HG03045 (cell line): ENCODE results near the gene SLC35F4.

Source experiments
- ATAC-seq: cut with Tn5 transposase; IDR thresholded peaks from one replicate; pipeline ENCODE4 v1.9.1; 2021; ENCODE audit warnings: mild to moderate bottlenecking, moderate library complexity; ENCODE audit not compliant: unreplicated experiment

Gene SLC35F4

GRCh38 chr14:57641776-57642175 is 224.1 kb downstream of the SLC35F4 start:
- ATAC-seq = no peak

GRCh38 chr14:57640036-57640435 is 225.9 kb downstream of the SLC35F4 start:
- ATAC-seq = no peak

- no peak for ATAC-seq
Measured at GRCh38 chr14:57637901-57638300, 228.0 kb downstream of the SLC35F4 start.

DNA sequence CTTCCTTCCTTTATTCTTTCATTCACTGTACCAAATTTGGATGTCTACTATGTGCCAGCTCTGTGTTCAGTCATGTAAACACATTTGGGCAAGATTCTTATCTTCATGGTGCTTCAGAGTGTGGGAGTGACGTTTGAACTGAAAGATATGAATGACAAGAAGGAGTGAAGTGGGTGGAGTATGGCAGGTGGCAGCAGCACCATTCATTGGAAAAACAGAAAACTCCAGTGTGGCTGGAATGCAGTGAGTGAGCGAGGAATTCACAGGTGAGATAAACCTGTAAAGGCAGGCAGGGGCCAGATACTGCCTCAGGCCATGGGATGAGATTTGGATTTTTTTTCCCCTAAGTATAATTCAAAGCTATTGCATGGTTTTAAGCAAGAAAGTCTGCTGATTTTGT is 231.6 kb downstream of the SLC35F4 start:
- no peak for ATAC-seq

DNA sequence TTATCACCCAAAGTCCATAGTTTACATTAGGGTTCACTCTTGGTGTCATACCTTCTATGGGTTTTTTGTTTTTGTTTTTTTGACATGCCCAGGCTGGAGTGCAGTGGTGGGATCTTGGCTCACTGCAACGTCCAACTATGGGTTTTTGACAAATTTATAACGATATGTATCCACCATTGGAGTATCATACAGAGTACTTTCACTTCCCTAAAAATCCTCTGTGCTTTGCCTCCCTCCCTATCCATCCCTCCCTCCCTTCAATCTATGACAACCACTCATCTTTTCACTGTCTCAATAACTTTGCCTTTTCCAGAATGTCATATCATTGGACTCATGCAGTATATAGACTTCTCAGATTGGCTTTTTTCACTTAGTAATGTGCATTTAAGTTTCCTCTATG is 233.2 kb downstream of the SLC35F4 start:
- no peak for ATAC-seq

DNA sequence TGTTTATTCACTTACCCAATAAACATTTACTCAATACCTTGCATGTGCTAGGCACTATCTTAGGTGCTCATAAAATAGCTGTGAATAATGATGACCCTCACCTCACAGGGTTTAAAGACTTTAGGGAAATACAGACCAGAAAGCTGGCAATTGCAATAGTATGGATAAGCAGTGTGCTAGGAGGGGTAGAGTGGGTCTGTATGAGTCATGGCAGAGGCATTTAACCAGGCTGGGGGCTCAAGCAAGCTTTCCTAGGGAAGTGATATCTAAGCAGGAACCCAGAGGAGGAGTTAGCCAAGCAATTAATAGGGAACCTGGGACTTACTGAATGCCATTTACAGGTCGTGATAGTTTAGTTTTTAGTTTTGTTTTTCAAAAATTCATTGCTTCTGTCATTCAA is 248.4 kb downstream of the SLC35F4 start:
- ATAC-seq = no peak

DNA sequence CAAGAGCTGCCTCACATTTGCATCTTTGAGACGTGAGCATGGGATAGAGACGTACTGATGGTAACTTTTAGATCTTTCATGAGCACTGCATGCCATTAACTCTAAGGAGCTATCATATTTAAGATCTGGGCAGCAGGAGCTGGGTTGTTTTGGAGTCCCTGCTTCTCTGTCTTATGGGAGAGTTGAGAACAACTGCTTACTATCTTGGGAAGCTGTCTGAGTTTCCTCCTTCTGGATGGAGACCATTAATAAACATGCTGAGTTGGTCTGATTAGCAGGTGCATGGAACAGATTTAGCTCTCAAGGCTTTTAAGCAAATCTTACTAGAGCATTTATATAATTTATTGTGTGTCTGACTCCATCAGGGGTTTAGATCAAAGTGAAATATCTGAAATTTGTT is 252.9 kb downstream of the SLC35F4 start:
- no peak for ATAC-seq

- no peak for ATAC-seq
Measured at GRCh38 chr14:57611555-57612075, 254.3 kb downstream of the SLC35F4 start.

- no peak for ATAC-seq
Measured at GRCh38 chr14:57610631-57611030, 255.3 kb downstream of the SLC35F4 start.

- no peak for ATAC-seq
Measured at GRCh38 chr14:57609192-57610075, 256.5 kb downstream of the SLC35F4 start.

DNA sequence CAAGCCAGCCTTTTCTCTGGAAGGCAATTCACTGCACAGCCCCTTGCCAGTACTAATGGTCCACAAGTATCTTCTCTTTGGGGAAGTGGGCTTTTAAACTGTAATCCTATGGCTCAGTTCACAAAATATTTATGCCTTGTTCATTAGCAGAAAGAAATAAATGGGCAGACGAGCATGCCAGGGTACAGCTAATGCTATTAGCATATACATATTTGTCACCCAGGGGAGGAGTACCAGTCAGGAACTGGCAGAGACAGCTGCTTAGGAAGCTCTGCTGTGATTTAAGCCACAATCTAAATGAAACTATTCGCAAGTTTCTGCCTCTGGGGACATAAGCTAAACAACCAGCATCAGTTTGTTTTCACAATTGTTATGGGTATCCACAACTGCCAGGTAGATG is 258.8 kb downstream of the SLC35F4 start:
- ATAC-seq = no peak

DNA sequence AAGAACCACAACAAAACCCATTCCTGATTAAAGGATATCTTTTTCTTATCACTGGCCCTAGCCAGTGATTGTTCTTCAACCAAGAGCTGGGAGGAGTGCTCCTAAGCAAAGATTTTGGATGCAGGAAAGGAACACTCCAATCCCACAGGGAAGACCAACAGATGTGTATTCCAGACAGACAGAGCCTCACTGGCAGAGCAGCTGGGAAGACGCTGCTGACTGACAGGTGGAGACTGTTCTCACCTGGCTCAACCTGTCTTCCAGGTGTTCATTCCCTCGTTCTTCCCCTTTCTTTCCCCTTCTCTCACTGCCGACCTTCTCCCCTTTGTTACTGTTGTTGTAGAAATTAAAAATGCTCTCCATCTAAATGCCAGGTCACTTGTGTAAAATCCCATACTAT is 282.5 kb downstream of the SLC35F4 start:
- ATAC-seq = no peak

GRCh38 chr14:57582746-57583145 is 283.1 kb downstream of the SLC35F4 start:
- ATAC-seq = no peak

GRCh38 chr14:57578801-57579200 is 287.1 kb downstream of the SLC35F4 start:
- no peak for ATAC-seq

- ATAC-seq = no peak
Measured at GRCh38 chr14:57576498-57576897, 289.4 kb downstream of the SLC35F4 start.

DNA sequence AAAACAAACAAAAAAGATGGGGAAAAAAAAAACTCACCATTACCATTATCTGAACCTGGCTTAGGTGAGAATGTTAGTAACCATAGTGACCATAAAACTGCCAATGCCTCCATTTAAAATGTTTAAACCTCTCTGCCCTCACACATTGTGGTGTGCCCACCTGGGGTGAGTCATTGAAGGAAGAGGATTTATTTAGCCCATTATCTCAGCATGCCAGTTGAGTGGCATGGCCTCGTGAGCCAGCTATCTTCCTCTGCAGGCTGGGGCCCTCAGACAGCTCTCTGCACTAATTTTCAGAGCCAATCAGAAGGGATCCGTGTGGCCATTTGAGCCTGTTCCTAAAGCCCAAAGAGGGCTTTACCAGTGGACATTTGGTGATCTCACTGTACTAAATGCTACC is 290.4 kb downstream of the SLC35F4 start:
- no peak for ATAC-seq

DNA sequence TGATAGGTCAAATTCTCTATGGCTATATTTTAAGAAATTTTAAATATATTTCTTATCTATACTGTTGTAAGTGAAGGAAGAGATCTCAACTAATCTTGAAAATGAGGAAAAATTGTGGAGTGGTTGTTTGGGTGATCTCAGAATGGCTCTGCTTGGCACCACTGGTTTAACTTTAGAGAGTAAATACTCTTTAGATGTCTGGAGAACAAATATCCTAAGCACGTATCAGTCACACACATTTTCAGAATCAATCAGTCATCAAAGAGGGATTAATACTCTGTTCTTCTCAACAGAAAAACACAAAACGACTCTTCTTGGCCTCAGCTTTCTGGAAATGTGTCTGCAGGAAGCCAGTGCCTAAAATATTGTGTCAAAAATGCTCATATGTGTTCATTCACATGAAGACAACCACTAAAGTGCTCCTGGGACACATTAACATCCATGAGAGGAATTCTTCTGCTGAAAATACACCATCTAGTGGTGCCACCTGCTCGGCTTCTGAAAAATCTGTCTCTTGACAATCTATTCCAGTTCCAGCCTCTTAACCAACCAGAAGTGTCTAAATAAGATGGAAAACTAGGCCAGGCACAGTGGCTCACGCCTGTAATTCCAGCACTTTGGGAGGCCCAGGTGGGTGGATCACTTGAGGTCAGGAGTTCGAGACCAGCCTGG is 291.1 kb downstream of the SLC35F4 start:
- ATAC-seq = no peak

DNA sequence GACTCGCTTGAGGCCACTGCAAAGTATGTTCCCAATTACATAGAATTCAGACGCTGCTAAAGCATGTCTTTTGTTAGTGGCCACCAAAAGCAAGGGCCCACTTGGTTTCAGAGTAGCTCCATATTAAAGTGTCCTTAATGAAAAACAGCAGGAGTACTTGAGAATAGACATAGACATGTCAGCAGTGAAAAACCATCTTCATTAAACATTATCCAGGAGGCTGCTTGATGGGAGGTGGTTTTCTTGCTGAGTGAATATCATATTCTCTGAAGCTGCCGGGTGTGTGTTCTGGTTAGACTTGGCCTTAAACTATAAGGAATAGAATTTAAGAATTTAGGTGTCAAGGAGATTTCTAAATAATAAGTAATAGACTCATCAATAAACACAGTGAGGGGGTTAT is 292.7 kb downstream of the SLC35F4 start:
- no peak for ATAC-seq

- no peak for ATAC-seq
Measured at GRCh38 chr14:57568554-57568953, 297.3 kb downstream of the SLC35F4 start.

DNA sequence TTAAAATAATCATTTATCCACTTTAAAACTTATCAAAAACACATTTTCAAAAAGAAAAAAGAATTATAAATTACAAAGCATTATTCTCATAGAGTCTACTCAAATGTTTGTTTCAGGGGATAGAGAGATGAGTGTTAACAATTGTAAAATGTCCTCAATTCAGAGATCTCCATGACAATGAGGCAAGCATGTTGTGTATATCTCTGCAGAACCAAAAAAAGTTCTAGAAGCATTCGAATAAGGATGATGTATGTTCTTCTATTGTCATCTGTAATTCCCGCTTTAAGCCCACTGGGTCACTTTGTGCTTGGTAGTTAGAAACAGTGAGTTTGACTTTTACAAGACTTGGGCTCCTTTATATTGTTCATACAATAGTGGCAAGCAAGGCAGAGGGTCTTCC is 298.7 kb downstream of the SLC35F4 start:
- no peak for ATAC-seq

DNA sequence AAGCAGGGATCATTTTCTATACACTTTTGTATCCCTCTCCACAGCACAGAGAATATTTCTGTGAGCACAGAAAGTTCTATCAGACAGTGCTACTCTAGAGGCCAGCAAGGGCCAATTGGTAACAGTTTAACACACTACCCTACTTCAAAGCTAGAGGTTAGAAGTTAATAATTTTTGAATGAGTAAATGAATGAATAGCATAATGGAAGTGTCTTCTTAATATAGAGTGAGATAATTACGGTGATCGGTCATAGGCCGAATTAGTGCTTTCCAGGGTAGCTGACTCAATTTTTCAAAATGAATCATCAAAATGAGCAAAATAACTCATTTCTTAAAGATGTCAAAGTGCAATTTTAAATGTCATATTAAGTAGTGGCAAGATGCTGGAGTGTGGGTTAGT is 305.2 kb downstream of the SLC35F4 start:
- ATAC-seq = peak; percentile 49

GRCh38 chr14:57559576-57559975 is 306.3 kb downstream of the SLC35F4 start:
- no peak for ATAC-seq
